DND-41 (cell line): ENCODE data around the gene NEDD1.

Experiments
- CTCF ChIP-seq: IDR thresholded peaks from 2 replicates; pipeline ENCODE4 v1.5.1; 2012; ENCODE audit warnings: borderline replicate concordance, low read length, moderate library complexity, mild to moderate bottlenecking; ENCODE audit not compliant: poor library complexity, severe bottlenecking; ENCODE audit errors: extremely low read depth
- EZH2 ChIP-seq: IDR thresholded peaks from 3 replicates; pipeline ENCODE4 v1.6.1; 2012; ENCODE audit warnings: borderline replicate concordance, low read depth, mild to moderate bottlenecking, moderate library complexity, low read length, inconsistent platforms; ENCODE audit not compliant: severe bottlenecking

- peak; percentile 55 for TF ChIP-seq CTCF
- TF ChIP-seq EZH2: no peak
These were observed 82.9 kb downstream of the NEDD1 start for GRCh38 chr12:96989916-96990315.
